SJSA1 (cell line): Measurements from ENCODE around the gene MYB. TPM values are rescaled to one million over a fixed set of nuclear protein-coding genes. Genes with fewer than 3 reads are reported as not detected.
A peak's percentile ranks its signal among the peaks of the same experiment; 100 is the strongest.
"Not testable (repeated sequence)": the region's sequence is repeated elsewhere in the genome, so short reads cannot be mapped to it uniquely, and the experiment has no call there.

Source experiments
- DNase-seq, 2 experiments: peaks; one replicate each; pipeline ENCODE4 v3.0.0-alpha.2; 2015 to 2020; ENCODE audit warnings: low spot score in 2 of 2, low read depth in 1 of 2
- H3K27ac ChIP-seq: fragments of 250-450 bp; sonication (Bioruptor Pico); 2 replicates; pipeline ENCODE4 v1.5.1; 2020; ENCODE audit warnings: mild to moderate bottlenecking, moderate library complexity
- H3K27me3 ChIP-seq: fragments of 250-450 bp; sonication (Bioruptor Pico); replicated peaks from 2 replicates; pipeline ENCODE4 v1.5.1; 2020; ENCODE audit warnings: mild to moderate bottlenecking, moderate library complexity
- H3K36me3 ChIP-seq: fragments of 250-450 bp; sonication (Bioruptor Pico); 2 replicates; pipeline ENCODE4 v1.5.1; 2020; ENCODE audit warnings: mild to moderate bottlenecking
- H3K4me1 ChIP-seq: fragments of 250-450 bp; sonication (Bioruptor Pico); replicated peaks from 2 replicates; pipeline ENCODE4 v1.6.1; 2021; ENCODE audit warnings: mild to moderate bottlenecking
- H3K4me3 ChIP-seq: fragments of 250-450 bp; sonication (Bioruptor Pico); 2 replicates; pipeline ENCODE4 v1.5.1; 2020; ENCODE audit warnings: mild to moderate bottlenecking
- H3K9me3 ChIP-seq: fragments of 250-450 bp; sonication (Bioruptor Pico); replicated peaks from 2 replicates; pipeline ENCODE4 v1.5.1; 2020; ENCODE audit warnings: mild to moderate bottlenecking
- total RNA-seq: library from RNA; depleted of rRNA; stranded (reverse); fragments of >200 nt; shearing (Covaris generic); gene quantifications from 2 replicates; pipeline ENCODE4 v1.2.3, GENCODE V29; 2014; rRNA removed

MYB gene
- 0.16 TPM in 1 of 2 replicates, not detected in the other for total RNA-seq

- Histone ChIP-seq H3K9me3 (0 out of 2 replicates have a peak, but pooled peaks cover 2% of the 10 kb centered on the region), H3K4me3 (peak within 1 kb of the TSS; percentile 41), H3K36me3 (no peaks in the 10 kb centered on the region), H3K4me1 (peaks cover 23% of the 10 kb centered on the region), H3K27ac (no peak within 1 kb of the TSS), H3K27me3 (peaks cover 65% of the 10 kb centered on the region)
- peak in 1 of 2 experiments; percentile 42 for DNase-seq
Measured at GRCh38 chr6:135180542-135181332, at the start of gene MYB. MYB (plus strand) TSS chr6:135181308; CDS start chr6:135181514, 206 bp downstream.

DNA sequence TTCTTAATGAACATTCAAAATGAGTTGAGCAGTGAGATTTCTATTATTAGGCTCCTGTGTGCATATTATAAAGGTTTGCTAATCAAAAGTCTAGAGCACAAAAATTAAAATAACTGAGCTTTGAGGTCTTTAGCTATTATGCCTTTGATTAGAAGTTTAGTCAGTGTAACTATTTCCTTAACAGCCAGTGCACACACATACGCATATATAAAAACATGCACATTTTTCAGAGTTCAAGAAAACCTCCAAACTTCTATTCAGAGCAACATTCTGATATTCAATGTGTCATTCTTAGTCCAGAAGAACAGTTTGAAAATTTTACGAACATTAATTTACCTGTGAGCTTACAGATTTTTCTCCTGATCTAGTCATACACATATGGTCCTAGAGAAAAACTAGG, 48.3 kb upstream of the MYB start:
- Histone ChIP-seq H3K36me3 (no peaks in the 10 kb centered on the region), H3K4me3 (no peak overlapping the region), H3K4me1 (no peaks in the 10 kb centered on the region), H3K9me3 (no peaks in the 10 kb centered on the region), H3K27ac (no peak overlapping the region), H3K27me3 (no peaks in the 10 kb centered on the region)
- no peak for DNase-seq

GRCh38 chr6:135135835-135136234, 45.3 kb upstream of the MYB start:
- no peaks in the 10 kb centered on the region for H3K9me3 ChIP-seq
- no peak overlapping the region for H3K4me3 ChIP-seq
- no peak for DNase-seq
- H3K36me3 ChIP-seq: no peaks in the 10 kb centered on the region
- no peaks in the 10 kb centered on the region for H3K27me3 ChIP-seq
- no peak overlapping the region for H3K27ac ChIP-seq
- H3K4me1 ChIP-seq: no peaks in the 10 kb centered on the region

DNA sequence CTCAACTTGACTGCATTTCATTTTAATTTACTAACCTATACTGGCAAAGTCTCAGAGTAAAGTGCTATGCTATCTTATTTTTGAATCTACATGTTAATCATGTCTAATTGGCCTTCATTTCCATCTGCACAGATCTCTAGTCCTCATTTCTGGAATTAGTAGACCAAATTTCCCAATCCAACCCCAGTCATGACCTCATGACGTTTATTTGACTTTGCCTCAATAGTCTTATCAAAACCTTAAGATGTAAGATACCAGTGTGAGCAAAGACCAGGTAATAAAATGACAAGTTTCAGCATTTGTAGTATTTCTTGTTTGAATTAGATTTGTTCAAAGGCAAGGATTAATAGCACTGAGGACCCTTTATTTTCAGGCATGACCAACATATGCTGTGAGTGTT, 43.3 kb upstream of the MYB start:
- DNase-seq: no peak
- Histone ChIP-seq H3K27me3 (no peaks in the 10 kb centered on the region), H3K4me3 (no peak overlapping the region), H3K4me1 (no peaks in the 10 kb centered on the region), H3K36me3 (no peaks in the 10 kb centered on the region), H3K9me3 (no peaks in the 10 kb centered on the region), H3K27ac (no peak overlapping the region)

DNA sequence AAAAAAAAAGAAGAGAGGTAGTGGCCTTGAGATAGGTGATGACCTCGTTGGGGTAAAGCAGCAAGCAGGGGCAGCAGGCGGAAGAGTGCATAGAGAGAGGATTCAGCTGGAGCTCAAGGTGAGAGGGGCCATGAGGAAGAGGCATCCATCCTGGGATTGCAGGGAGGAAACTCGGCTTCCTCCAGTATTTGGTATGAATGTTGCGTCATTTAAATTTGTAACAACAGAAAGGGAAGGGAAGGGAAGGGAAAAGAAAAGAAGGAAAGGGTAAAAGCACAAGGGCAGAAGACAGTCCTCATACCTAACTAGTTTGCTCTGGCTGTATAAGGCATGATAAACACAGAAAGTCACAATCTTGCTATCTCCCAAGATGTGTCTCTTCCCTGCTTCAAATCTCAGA, 39.9 kb upstream of the MYB start:
- DNase-seq: no peak
- Histone ChIP-seq H3K9me3 (no peaks in the 10 kb centered on the region), H3K27me3 (no peaks in the 10 kb centered on the region), H3K4me3 (no peak overlapping the region), H3K4me1 (no peaks in the 10 kb centered on the region), H3K36me3 (no peaks in the 10 kb centered on the region), H3K27ac (no peak overlapping the region)

GRCh38 chr6:135141728-135142127, 39.4 kb upstream of the MYB start:
- Histone ChIP-seq H3K27me3 (no peaks in the 10 kb centered on the region), H3K36me3 (no peaks in the 10 kb centered on the region), H3K27ac (no peak overlapping the region), H3K9me3 (no peaks in the 10 kb centered on the region), H3K4me1 (no peaks in the 10 kb centered on the region), H3K4me3 (no peak overlapping the region)
- DNase-seq: no peak

DNA sequence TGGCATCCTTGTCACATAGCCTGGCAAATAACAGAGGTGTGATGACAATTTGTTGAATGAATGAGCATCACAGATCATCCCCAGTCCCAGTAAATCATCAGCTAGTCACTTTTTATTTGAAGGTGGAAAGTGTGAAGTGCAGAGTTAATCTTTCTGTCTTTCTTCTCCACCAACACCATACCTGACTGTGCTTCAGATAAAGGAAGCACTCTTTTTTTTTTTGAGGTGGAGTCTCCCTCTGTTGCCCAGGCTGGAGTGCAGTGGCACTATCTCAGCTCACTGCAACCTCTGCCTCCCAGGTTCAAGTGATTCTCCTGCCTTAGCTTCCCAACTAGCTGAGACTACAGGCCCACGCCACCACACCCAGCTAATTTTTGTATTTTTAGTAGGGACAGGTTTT, 38.9 kb upstream of the MYB start:
- not testable (repeated sequence) for H3K27me3 ChIP-seq, DNase-seq

GRCh38 chr6:135144673-135145062, 36.4 kb upstream of the MYB start:
- H3K4me3 ChIP-seq: no peak overlapping the region
- no peak for DNase-seq
- H3K27me3 ChIP-seq: no peaks in the 10 kb centered on the region
- no peaks in the 10 kb centered on the region for H3K4me1 ChIP-seq
- no peaks in the 10 kb centered on the region for H3K36me3 ChIP-seq
- H3K9me3 ChIP-seq: no peaks in the 10 kb centered on the region
- H3K27ac ChIP-seq: no peak overlapping the region

More for the DNA sequence above, 38.9 kb upstream of the MYB start:
- not testable (repeated sequence) for H3K36me3 ChIP-seq, H3K4me3 ChIP-seq, H3K27ac ChIP-seq, H3K4me1 ChIP-seq, H3K9me3 ChIP-seq

DNA sequence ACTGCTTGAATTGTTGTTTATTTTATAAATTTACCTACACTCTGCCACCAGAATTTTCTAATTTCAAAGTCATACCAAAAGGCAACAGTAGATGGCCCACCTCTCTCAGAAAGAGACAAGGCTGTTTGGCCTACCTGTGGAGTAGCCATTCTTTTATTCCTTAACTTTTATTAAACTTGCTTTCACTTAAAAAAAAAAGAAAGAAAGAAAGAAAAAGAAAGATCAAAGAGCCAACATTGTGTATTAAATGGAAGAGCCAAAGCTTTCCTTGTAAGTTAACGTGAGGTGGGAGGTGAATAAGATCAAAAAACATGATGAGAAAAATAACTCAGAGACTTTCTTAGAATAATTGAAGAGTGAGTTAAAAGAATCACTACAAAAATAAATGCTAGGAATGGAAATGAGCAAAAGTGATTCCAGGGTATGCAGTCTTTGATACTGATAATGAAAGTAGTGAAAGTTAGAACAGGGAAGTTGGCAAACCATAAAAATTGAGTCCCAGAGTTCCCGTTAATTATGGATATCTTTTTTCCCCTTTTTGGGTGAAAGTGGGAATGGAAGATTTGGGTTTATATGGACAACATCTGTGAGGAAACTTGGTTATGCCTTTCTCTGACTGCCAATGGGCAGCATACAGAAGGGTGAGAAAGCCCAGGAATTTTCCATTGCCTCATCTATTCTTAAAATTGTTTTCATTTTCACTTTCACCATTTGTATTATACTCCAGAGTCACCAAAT, 35.9 kb upstream of the MYB start:
- H3K9me3 ChIP-seq: no peaks in the 10 kb centered on the region
- H3K27ac ChIP-seq: no peak overlapping the region
- no peak overlapping the region for H3K4me3 ChIP-seq
- H3K4me1 ChIP-seq: no peaks in the 10 kb centered on the region
- no peaks in the 10 kb centered on the region for H3K36me3 ChIP-seq
- no peak for DNase-seq
- H3K27me3 ChIP-seq: no peaks in the 10 kb centered on the region

DNA sequence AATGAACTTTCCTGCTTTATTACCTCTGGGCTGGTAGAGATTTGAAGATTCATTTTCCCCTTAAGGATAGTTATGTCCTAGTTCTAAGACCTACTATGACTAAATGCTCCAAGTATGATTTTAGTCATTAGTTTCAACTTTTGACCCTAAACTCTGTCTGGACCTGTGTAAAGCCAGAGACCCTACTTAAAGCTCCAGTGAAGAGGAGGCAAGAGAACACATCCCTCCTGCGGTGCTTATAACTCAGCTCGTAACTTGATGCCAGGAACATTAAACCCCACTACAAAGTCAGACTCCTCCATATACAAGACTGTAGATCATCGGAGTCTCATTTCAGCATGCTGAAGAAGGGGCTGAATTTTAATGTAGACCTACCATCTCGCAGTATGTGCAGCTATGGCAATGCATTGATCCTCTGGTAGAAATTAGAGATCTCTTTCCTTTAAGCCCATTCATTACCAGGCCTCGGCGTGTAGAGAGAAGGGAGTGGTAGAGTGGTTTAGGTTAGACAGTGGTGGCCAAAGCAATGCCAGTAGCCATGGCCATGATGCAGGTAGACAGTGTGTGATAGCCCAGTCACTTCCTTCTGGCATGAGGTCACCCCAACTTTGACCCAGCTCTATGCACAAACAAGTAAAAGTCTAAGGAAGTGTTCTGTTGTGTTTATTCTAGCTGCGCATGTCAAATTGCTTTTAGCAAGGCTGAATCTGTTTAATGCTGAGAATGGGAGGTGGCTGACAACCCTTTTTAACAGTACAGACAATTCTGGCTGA, 34.8 kb upstream of the MYB start:
- no peaks in the 10 kb centered on the region for H3K27me3 ChIP-seq
- H3K27ac ChIP-seq: no peak overlapping the region
- no peak for DNase-seq
- no peaks in the 10 kb centered on the region for H3K36me3 ChIP-seq
- H3K4me1 ChIP-seq: no peaks in the 10 kb centered on the region
- H3K4me3 ChIP-seq: no peak overlapping the region
- H3K9me3 ChIP-seq: no peaks in the 10 kb centered on the region

- DNase-seq: no peak
- no peak overlapping the region for H3K4me3 ChIP-seq
- no peaks in the 10 kb centered on the region for H3K9me3 ChIP-seq
- H3K27ac ChIP-seq: no peak overlapping the region
- H3K4me1 ChIP-seq: no peaks in the 10 kb centered on the region
- H3K27me3 ChIP-seq: no peaks in the 10 kb centered on the region
- H3K36me3 ChIP-seq: no peaks in the 10 kb centered on the region
Measured at GRCh38 chr6:135147637-135148592, 33.2 kb upstream of the MYB start.

- H3K27me3 ChIP-seq: no peaks in the 10 kb centered on the region
- no peaks in the 10 kb centered on the region for H3K36me3 ChIP-seq
- H3K9me3 ChIP-seq: no peaks in the 10 kb centered on the region
- DNase-seq: no peak
- H3K4me1 ChIP-seq: no peaks in the 10 kb centered on the region
- H3K27ac ChIP-seq: no peak overlapping the region
- H3K4me3 ChIP-seq: no peak overlapping the region
Measured at GRCh38 chr6:135148889-135149288, 32.2 kb upstream of the MYB start.

DNA sequence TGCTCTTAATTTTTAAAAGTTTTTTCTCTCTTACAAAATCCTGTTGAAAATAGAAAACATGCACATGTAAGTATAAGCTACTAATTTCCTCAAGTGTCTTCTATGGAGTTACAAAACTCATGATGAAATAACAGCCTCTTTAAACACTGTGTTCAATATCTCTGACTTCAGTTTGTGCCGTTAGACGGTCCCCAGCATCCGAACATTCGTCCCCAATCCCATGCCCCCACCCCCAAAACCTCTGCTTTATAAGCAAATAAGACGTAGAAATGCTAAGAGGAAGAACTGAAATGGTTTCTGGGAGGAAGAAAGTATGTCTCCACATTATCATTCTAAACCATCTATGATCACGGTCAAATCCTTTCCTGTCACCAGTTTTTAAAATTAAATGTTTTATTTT, 31.7 kb upstream of the MYB start:
- H3K27ac ChIP-seq: no peak overlapping the region
- no peaks in the 10 kb centered on the region for H3K9me3 ChIP-seq
- H3K4me3 ChIP-seq: no peak overlapping the region

More for the DNA sequence above, 31.7 kb upstream of the MYB start:
- Histone ChIP-seq H3K36me3 (no peaks in the 10 kb centered on the region), H3K4me1 (no peaks in the 10 kb centered on the region), H3K27me3 (no peaks in the 10 kb centered on the region)
- no peak for DNase-seq
